HG02943 (cell line): ENCODE data around the gene TPST2.
A peak's percentile ranks its signal among the peaks of the same experiment; 100 is the strongest.

Source experiments
- ATAC-seq: cut with Tn5 transposase; IDR thresholded peaks from one replicate; pipeline ENCODE4 v1.9.1; 2021; ENCODE audit warnings: mild to moderate bottlenecking, low read depth, moderate library complexity; ENCODE audit not compliant: unreplicated experiment

Gene TPST2

DNA sequence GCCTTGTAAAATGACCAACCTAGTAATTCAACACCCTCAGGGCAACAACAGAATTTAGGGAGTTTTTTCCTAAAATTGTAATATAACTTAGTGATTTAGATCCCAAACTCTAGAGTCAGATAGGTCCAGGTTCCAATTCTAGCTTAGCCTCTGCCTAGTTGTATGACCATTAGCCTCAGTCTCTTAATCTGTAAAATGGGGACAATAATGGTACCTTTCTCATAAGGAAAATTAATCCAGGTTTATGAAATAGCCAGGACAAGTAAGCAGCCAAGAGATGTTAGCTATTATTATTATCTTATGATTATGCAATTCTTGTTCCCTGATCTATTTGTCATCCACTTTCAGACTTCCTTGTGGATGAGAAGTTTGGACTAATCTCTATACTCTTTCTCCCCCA, 81.8 kb downstream of the TPST2 start:
- no peak for ATAC-seq

DNA sequence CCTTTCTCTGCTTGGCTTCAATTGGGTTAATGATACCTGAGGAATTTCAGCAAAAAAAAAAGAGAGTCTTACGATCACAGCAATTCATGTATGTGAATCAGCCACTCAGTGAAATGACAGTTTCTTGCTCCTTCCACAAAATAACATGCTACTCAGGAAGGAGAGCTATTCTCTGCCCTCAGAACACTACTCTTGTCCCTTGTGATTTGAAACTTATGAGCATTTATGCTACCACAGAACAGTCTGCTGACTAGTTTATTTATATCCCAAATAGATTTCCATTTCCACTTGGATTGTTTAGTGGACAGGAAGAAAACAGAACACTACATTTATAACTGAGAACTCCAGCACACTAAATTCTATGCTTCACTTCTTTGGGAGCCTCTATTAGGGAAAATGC, 86.2 kb downstream of the TPST2 start:
- ATAC-seq, result no peak

DNA sequence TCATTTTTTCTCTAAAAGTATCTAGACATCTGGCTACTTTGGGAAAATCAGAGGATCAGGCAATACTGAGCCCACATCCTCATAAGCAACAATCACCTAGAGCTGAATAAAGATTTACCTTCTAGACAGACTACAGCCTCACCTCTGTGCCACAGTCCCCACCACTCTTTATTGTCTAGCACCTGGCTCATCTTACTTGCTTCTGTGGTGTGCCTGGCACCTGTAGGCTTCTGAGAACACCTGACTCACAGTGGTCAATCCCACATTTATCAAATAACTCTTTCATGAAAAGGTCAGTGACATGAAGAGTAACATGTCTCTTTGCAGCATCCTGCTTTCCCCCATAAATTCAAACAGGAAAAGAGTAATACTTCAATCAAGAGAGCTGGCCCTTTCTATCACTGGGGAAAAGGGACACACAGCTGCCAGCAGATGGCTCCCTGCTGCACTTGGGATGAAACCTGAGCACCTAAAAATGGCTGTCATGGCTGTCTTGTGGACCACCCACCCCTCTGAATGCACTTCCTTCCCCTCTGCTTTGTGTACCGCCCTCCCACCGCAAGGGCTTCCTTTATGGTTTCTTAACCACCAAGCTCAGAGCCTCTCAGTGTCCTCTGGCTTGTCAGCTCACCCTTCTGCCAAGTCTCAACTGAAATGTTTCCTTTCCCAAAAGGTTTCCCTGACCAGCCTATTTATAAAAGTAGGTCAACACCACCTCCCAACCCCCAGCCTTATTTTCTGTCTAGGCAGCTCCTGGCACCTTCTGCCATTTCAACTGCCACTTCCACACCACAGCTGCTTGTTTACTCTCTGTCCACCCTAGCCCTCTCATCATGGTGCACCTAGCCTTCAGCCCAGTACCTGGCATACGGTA, 87.0 kb downstream of the TPST2 start:
- ATAC-seq, result no peak

DNA sequence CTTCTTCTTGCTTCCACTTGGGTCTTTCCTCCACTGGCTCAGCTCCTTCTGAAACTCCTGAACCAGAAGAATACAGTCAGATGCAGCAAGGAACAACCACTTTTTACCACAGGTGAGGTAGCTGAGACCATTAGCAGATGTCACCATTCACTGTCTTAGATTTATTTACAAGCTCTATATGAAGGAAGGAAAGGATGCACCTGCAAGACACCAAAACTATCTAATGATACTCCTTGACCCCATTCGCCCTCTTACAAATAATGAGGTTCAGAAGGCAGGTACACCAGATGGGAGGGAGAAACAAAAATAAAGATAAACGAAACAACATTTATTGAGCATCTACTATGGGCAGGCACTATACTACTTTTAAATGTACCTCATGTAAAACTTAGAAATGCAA, 87.9 kb downstream of the TPST2 start:
- ATAC-seq, result no peak

DNA sequence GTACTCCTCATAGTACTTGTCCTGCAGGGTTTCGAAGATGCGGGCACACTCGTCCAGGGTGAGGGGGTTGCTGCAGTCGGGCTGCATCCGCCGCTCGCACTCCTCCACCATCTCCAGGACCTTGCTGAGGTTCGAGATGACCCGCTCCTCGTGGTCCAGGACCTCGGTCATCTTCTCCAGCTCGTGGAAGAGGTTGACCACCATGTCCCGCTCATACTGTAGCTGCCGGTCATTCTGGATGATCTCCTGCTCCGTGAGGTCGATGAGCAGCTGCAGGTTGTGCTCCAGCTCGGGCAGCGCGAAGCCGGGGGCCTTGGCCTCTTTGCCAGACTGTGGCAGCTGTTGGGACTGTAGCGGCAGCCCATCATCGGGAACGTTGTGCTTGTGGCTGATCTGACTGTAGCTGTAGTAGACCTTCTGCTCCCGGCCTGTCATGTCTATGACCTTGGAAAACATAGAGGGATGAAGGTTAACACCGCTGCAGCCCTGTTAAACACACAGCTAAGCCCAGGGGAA, 90.7 kb downstream of the TPST2 start:
- no peak for ATAC-seq

DNA sequence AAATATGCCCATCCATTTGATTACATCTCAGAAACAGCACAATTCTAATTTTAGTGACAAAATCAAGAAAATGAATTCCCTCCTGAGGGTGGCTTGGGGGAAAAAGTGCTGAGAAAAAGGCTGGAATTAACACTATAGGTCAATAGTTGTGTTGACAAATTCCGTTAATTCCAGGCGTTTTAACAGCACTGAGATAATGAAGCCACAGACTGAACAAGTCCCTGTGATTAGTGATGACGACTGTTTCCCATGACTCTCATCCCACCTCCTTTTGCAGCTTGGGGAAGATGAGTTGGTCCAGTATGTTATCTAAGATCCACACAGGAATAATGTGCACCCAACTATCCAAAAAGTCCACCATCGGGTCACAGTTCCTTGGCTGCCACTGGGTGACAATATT, 93.5 kb downstream of the TPST2 start:
- no peak for ATAC-seq

DNA sequence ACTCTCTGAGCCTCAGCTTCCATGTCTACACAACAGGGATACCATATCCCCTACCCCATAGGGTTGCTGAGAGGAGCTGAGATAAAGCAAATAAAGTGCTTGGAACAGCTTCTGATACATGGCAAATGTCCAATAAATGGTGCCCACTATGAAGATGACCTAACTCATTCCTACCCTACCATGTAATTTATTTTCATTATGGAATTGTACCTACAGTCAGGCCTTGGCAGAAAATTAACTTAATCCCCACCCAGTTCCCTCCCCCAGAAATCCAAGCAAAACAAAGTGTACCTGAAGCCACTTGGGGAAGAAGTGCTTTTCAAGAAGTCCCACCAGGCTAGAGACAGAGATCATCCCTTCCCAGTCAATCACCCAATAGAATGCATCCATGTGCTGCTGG, 95.4 kb downstream of the TPST2 start:
- no peak for ATAC-seq

DNA sequence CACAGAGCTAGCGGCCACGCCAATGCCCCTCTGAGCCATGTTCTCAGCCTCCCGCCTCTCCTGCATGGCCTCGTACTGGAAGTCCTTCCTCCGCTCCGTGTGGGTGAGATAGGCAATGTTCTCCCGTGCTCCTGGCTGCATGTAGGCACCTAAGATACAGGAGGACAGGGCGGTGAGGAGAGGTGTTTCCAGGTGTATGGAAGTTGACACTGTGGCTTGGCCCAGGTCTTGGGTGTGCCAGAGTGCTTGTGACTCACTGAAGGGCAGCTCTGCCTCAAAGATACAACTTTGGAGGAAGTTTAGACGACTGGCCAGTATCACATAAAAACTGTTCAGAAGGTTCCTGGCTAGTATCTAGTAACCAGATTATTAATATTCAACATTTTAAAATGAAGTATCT, 97.7 kb downstream of the TPST2 start:
- no peak for ATAC-seq

DNA sequence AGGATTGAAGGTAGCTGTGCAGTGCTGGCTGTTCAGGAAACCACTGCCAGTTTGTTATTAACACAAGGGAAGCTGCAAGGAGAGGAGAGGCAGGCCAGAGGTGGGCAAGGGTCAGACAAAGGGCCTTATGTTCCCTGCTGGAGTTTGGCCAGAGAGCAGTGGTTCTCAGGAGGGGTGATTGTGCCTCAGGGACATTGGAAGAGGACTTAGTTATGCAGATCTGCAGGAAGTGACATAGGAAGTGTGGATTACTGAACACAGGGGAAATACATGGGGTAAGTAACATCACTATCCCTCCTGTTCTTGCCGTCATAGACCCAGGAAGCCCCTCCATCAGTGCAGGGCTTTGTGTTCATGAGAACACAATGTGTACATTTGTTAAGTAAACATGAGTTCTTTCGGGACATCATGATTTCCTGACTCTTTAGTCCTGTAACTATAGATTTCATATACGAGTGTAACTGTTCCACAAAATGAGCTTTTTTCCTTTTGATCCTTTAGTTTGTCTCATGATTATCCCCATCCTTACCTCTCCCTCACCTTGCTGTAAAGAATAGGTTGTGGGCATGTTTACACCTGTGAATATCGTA, 100.4 kb downstream of the TPST2 start:
- no peak for ATAC-seq

DNA sequence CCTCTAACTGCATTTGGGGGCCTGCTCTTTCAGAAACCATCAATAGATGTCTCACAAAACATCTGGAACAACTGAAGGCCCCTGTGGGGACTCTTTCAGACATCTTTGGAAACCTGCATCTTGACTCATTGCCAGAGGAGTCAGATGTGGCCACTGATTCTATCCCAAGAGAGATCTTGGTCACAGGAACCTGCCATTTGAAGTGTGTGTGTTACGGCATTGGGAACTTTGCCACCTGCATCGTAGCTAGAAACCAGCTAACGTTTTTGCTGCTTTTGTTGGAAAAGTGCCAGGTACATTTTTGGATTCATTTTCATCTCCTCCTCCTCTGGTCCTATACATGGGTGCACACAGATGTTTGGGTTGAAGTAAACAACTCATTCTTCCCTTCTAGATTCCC, 101.9 kb downstream of the TPST2 start:
- ATAC-seq, result no peak

DNA sequence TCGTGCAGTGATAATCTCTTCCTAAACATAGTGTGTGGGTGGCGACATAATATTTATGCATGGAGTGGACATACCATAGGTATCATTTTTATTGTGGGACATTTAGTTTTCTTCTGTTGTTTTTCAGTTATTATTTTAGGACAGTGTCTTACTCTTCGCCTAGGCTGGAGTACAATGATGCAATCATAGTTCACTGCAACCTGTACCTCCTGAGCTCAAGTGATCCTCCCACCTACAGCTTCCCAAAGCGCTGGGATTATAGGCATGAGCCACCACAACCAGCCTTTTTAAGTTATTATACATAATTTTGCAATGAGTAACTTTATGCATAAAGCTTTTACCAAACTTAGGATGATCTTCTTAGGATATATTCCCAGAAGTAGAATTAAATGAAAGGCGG, 103.5 kb downstream of the TPST2 start:
- ATAC-seq, result no peak

DNA sequence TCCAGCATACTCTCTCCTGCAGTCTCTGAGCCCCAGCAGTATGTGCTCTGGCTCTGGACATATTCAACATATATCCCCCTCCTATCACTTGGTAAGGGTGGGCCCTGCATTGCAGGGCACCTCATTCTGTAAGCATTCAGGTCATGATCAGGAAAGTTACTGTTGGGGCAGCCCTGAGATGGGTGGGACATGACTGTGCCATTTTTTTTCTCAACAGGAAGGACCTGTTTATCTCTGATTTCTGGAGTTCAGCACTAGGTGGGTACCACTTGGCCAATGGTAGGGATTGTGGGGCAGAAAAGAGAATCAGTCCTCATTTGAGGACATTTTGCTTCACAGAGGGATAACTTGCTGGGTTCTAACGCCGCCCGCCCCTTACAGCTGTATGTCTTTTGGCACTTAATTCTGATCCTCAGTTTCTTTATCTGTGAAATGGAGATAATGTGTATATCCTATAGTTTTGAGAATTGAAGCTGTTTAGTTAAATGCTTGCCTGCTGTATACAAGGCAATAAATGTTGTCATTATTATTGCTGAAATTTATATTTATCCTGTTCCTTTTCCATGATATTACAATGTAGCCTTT, 104.0 kb downstream of the TPST2 start:
- ATAC-seq, result no peak

DNA sequence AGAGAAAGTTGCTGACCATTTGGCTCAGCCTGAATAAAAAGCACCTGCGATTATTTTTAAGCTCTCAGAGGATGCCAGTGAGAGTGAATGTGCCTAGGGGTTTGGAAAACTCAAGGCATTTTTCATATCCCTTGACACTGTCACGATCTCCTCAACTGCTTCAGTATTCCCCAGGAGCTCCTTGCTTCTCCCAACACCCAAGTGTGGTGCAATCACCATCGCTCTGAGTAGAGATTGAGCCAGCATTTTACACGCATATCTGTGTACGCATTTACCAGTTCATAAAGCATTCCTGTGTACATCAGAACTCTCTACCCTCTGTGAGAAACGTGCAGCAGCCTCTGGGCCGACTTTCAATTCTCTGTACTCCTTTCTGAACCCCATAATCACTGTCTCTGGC, 104.9 kb downstream of the TPST2 start:
- ATAC-seq, result no peak

DNA sequence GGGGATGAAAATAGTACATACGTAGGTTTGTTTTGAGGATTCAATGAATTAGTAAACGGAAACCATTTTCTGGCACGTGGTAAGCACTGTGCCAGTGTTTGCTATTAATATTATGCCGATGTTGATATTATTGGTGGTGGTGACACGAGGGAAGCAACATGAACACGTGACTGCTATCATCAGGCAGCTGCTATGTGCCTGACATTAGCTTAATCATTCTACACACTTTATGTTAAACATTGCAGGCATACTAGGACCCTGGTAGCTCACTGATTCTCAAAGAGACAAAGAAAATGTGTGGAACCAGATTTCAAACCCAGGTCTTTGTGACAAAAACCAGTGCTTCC, 105.6 kb downstream of the TPST2 start:
- ATAC-seq, result no peak

DNA sequence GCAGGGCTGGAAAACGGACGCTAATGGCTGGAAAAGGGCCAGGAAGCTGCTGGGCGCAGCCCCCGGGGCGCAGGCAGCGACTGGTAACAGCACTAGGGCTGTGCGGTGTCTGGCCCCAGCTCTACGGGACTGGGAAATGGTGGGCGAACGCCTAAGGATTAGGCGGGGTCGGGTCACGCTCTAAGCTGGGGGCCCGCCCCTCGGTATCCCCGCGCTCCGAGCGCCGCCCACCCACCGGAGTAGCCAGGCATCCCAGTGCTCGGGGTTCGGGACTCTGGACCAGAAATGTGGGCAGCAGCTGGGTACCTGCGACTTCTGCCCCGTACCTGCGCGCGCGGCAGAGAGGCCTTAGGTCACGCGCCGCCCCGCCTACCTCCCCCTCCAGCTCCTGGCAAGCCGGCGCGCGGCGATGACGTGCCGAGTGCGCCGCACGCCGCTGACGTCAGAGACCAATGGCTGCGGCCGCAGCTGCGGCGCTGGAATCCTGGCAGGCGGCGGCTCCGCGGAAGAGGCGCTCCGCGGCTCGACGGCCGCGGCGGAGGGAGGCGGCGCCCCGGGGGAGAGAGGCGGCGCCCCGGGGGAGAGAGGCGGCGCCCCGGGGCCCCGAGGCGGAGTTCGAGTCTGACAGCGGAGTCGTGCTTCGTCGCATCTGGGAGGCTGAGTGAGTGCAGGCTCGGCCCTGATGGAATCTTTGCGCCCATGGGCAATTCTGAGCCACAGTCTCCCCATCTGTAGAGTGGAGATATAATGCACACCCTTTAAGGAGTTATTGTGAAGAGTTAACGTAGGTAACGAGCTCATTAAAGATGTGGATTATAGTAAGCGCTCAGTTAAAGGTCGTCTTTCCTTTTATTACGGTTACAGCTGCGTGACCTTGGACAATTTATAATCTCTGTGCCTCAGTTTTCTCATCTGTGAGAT, 106.2 kb downstream of the TPST2 start, which contains the start of the genes HPS4 and SRRD:
Gene HPS4 (minus strand): TSS at position 345 of the 921 bp plus-strand sequence. CDS start 2,021 bp downstream, outside the sequence.
Gene SRRD (plus strand): TSS at position 439 of the 921 bp plus-strand sequence. CDS start 14 bp downstream, at position 453.
- ATAC-seq, result peak; percentile 62

DNA sequence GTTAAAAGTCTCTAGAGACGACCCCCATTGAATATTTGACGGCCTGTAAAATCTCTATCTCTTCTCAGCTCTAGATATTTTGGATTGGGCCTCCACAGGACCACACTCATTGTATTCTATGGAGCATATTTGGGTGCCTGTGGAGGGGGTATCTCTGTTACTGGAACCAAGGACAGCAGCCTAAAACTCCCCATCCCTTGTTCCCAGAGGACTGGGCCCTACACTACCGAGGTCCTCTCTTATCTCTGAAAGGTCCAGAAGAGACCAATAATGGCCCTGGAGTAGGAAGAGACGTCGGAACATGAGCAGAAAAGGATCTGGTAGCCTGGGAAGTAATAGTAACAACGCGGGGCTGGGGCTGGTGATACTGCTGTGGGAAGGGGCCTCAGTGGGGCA, 106.9 kb downstream of the TPST2 start:
- no peak for ATAC-seq

DNA sequence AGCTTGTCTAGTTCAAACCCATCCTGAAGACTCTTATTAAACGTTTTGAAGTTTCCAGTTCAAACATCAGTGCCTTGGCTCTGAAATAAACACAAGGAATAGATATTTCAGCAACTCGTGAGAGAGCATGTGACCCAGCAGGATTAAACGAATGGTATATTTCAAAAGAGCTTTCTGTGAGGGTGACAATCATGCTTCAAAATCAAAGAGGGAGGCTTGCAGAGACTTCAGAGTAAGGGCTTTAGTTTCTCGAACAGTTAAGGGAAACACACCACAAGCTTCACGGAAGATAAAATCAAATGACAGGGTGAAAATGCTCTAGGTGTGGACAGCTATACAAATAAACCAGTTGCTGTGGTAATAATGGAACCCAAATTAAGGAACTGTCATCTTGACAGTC, 107.8 kb downstream of the TPST2 start:
- no peak for ATAC-seq

DNA sequence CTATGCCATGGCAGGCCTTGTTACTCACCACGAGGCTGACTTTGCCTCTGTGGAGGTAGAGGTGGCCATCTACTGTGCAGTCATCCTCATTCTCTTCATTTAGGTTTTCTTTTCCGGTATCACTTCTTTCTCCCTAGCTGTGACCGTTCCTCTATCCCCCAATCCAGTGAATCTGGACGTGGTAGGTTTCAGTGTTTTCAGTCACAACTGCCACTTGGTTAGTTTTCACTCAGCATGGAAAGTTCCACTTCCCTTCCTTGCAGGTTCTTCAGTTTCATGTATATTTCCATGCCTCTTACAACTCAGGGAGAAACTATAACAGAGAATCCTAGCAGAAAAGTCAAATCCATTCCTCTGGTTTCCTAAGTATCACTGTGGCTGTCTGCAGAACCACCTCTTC, 108.2 kb downstream of the TPST2 start:
- ATAC-seq, result no peak

DNA sequence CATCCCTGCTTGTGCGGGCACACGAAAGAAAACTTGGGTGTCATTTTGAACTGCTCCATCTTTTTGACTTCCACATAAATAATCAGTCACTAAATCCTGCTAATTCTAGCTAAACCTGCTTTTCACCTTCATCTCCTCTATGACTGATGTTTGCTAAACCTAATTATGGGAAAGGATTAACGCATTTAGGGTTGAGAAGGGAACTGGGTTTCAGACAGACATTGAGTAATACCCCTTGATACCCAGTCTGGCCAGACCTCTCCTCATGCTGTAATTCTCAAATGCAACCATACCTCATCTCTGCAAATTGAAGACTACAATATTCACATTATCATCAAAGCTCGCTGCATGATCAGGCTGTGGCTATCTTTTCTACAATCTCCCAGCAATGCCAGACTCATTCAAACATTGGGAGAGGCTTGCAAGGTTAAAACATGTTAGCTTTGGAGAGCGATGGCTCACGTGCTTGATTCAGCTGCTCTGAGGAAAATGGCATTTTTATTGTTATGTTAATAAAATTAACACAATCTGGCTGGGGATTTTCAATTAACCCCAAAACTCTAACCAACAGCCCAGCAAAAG, 108.7 kb downstream of the TPST2 start:
- no peak for ATAC-seq

DNA sequence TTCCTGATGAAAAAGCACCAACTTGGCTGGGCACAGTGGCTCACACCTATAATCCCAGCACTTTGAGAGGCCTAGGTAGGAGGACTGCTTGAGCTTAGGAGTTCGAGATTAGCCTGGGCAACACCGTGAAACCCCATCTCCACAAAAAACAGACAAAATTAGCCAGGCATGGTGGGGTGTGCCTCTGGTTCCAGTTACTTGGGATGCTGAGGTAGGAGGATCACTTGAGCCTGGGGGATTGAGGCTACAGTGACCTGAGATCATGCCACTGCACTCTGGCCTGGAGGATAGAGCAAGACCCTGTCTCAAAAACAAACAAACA, 109.4 kb downstream of the TPST2 start:
- ATAC-seq, result no peak
